22Rv1 (cell line): ENCODE measurements around the gene NEU2.

Experiments
- ZFX ChIP-seq: fragments of 450-650 bp; IDR thresholded peaks from 2 replicates; pipeline ENCODE4 v1.6.1; 2017; ENCODE audit warnings: antibody characterized with exemption, borderline replicate concordance
- TF ChIP-seq, protein P1 (sequence below): fragments of 450-650 bp; IDR thresholded peaks from 2 replicates; pipeline ENCODE4 v1.5.1; 2017; ENCODE audit warnings: mild to moderate bottlenecking

DNA sequence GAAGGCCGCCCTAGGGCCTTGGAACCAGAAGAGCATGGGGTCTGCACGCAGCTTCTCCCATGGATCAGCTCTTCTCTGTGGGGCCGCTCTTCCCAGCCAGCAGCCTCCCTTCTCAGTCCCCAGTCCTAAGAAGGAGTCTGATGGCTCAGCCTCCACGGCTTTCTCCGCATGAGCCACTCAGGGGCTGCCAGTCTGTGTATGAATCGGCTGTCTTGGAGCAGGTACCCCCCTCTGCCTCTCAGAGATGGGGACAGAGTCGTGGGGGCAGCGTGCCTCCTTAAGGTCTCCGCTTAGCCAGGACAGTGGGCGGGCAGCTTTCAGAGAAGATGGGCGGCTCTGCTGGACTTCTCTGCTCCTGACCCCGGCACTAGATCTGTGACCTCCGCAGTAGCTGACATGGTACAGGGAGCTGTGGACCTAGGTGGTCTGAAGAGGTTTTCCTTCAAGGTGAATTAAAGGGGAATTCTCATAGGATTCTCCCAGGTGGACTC is 49.3 kb downstream of the NEU2 start:
- TF ChIP-seq, protein P1, sequence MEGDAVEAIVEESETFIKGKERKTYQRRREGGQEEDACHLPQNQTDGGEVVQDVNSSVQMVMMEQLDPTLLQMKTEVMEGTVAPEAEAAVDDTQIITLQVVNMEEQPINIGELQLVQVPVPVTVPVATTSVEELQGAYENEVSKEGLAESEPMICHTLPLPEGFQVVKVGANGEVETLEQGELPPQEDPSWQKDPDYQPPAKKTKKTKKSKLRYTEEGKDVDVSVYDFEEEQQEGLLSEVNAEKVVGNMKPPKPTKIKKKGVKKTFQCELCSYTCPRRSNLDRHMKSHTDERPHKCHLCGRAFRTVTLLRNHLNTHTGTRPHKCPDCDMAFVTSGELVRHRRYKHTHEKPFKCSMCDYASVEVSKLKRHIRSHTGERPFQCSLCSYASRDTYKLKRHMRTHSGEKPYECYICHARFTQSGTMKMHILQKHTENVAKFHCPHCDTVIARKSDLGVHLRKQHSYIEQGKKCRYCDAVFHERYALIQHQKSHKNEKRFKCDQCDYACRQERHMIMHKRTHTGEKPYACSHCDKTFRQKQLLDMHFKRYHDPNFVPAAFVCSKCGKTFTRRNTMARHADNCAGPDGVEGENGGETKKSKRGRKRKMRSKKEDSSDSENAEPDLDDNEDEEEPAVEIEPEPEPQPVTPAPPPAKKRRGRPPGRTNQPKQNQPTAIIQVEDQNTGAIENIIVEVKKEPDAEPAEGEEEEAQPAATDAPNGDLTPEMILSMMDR: no peak
- no peak for TF ChIP-seq ZFX
